ENCODE measurements around the gene ARHGEF4.

Gene ARHGEF4

DNA sequence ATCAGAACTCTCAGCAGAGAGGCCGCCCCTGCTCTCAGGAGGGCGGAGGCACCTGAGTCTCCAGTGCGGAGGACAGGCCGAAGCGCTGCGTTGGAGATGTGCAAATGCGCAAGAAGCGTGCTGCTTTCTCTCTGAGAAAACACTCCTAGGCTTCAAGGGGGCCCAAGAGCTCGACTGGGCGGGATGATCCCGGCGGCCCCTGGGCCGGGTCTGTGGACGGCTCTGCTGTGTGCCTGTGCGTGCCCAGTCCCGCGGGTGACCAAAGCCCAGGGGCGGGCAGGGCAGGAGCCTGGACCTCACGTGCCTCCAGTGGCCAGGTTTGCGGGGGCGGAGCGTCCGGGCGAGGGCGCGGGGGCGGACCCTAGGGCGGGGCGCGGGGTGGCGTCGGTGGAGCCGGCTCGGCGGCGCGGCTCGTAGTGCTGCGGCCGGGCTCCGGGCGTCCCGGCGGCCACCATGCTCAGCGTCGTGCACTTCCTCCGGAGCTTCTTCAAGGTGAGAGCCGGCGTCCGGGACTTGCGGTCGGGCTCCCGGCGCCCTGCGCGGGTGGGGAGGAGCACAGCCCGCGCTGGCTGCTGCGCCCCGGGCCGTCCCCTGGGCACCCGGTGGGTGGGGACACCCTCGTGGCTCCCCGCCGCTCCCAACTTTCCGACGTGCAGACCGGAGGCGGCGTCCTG is at the start of gene ARHGEF4:
ARHGEF4 (plus strand) TSS at position 414 of the 674 bp plus-strand sequence; CDS start at position 454, 40 bp downstream.
- no peak for DNase-seq

GRCh38 chr2:130787841-130788240 is 48.9 kb upstream of the ARHGEF4 start:
- no peak for DNase-seq

- no peak for DNase-seq
Measured at GRCh38 chr2:130790312-130790711, 46.4 kb upstream of the ARHGEF4 start.

DNA sequence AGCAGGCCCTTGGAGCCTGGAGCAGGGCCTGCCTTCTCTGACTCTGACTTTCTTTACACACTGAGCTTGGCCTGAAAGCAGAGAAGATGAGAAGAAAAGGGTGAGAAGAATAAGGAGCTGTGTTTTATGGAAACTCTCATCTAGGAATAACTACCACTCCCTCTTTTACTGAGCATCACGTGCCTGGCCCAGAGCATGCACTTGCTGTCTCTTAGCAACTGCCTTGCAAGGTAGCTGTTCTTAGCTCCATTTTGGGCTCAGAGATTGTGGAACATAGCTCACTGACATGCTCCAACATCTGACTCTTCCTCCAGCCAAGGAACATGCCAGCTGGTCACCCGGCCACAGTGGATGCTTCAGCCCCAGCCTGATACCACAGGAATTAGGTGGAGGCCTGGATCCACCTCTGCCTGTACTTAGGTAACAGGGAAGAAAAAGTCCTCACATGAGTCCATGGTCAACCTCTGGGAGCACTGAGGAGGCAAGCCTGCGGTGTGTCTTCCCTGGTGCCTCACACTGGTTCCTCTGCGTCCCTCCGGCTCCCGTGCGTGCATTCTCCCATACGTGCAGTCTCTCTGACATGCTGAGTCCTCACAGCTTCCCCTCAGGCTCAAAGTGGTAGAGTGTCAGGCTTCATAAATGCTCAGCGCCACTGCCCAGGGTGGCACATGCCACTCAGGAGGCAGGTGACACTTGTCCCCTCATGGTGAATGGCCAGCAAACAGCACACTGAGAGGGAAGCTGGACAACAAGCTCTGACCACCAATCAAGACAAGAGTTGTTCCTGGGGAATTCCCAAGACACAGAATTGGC is 45.7 kb upstream of the ARHGEF4 start:
- DNase-seq: no peak

DNA sequence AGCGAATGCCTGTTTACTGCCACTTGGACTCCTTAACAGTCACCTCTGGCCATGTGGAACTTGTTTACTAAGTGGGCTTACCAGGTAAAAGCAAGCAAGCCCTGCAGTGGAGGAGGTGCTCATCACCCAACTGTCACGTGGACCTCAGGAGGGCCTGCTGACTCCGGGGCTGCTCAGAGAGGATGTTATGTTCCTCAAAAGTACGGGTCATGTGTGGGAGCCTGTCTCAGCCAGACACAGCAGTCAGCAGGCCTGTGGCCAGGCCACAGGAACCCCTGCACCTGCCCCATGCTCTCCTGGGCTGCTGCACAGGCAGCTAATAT is 45.1 kb upstream of the ARHGEF4 start:
- DNase-seq: no peak

GRCh38 chr2:130795431-130795830 is 41.3 kb upstream of the ARHGEF4 start:
- DNase-seq: no peak

DNA sequence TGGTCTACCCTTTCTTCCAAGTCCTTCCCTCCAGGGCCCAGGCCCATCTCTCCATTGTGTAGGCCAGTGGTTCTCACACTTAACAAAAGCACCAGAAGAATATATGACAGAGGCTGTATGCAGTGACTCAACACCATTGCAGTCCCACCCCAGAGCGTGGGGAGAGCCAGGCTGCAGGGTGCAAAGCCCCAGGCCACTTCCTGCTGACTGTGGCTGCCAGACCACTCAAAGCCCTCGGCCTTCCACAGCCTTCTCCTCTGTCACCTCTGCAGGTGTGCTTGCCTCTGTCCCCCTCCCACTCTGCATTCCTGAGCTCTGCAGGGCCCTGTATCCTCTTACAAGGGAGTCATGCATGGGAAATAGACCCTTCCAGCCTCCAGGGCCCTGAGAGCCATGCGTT is 40.4 kb upstream of the ARHGEF4 start:
- no peak for DNase-seq

GRCh38 chr2:130797493-130798435 is 39.0 kb upstream of the ARHGEF4 start:
- peak; percentile 91 for DNase-seq

DNA sequence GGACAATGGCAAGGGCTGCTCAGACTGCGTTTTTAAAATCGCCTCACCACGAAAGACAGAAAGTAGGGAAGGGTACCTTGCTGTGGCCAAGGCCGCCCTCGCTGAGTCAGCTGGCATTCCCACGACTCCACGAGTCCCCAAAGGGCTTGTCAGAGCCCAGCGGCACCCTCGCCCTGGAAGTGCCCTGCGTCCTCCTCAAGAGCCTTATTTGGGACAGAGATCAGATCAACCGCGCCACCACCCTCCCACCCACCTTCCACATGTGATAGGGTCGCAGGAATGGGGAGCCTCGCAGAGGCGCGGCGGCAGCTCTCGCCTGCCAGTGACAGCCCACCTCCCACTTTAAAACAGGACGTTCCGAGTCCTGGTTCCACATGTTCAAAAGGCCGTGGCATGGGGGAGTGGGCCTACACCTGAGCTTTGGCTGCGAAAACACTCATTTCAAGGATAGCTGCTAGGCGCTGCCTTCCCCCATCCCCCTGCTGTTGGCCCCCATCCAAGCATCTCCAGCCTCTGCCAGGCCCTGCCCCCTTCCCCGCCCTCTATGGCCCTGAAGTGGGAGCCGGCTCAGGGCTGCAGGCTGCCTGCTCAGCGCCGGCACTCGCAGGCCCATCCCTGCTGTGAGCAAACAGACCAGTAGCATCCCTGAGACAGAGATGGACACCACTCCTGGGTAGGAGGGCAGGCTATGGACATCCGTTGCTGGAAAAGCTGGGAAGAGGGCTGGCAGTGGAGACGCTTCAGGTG is 38.1 kb upstream of the ARHGEF4 start:
- no peak for DNase-seq

DNA sequence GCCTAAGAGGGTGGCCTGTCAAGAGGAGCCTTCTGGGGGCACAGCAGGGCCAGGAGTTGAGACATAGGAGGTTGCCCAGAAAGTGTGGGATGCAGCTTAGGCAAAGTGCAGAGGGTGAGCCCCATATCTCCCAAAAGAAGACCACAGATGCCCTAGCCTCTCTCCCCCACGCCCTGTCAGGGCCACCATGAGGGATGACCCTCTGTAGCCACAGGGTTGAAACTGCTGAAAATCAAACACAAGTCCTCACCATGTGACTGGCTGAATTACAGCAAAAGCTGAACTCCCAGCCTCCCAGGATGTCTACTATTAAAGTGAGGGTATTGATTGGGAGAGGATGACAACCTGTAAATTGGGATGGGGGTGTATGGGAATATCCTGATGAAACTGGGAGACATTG is 37.4 kb upstream of the ARHGEF4 start:
- no peak for DNase-seq

DNA sequence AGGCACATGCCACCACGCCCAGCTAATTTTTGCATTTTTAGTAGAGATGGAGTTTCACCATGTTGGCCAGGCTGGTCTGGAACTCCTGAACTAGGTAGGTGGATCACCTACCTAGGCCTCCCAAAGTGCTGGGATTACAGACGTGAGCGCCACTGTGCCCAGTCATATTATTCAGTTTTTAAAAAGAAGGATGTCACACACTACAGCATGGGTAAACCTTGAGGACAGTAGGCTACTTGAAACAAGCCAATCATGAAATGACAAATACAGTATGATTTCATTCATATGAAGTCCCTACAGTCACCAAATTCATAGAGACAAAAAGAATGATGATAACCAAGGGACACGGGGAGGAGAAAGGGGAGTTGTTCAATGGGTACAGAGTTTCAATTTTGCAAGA is 31.1 kb upstream of the ARHGEF4 start:
- DNase-seq: no peak

GRCh38 chr2:130806370-130806769 is 30.3 kb upstream of the ARHGEF4 start:
- DNase-seq: no peak

GRCh38 chr2:130807659-130808385 is 28.9 kb upstream of the ARHGEF4 start:
- no peak for DNase-seq

DNA sequence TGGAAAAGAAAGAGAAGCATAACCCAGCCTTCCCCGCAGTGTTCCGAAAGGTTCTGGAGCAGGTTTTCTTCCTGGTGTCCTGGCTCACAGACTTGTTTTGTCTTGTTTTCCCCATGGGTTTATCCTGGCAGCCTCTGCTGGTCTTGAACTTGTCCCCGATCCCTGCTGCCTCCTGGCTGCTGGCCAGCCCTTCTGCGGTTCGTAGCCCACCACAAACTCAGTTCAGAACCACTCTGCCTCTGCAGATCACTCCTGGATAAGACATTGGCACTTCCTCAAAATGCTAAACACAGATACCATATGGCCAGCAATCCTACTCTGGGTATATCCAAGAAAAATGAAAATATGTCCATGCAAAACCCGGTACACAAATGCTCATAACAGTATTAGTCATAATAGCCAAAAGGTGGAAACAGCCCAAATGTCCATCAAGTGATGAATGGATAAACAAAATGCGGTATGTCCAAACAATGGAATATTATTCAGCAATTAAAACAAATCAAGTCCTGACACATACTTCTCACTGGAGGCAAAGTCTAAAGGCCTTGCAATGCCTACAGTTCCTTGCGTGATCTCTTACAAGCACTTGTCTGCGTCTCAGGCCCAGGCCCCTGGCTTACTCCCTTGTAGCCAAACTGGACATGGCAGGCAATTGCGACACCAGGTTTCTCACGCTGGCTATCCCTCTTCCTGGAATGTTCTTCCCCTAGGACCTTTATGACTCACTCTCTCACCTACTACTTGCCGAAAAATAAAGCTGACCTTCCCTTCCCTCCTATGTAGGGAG is 28.0 kb upstream of the ARHGEF4 start:
- DNase-seq: no peak

GRCh38 chr2:130810490-130810889 is 26.2 kb upstream of the ARHGEF4 start:
- no peak for DNase-seq

DNA sequence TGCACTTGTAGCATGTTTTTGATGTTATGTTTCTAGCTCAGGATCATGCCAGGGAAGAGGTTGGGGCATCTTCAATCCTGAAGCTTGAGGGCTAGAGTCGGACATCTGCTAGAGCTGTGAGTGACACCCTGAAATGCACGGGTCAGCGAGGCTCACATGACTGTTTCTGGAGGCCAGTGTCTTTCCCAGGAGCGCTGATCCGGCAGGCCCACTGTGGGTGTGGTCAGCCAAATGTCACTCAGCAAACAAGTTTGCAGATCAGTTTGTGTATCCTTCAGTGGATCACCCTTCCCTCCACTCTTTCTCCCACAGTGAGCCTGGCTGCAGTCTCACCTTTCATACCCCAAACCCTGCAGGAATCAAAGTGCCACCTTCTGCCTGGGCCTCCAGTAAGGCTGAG is 23.0 kb upstream of the ARHGEF4 start:
- DNase-seq: no peak

DNA sequence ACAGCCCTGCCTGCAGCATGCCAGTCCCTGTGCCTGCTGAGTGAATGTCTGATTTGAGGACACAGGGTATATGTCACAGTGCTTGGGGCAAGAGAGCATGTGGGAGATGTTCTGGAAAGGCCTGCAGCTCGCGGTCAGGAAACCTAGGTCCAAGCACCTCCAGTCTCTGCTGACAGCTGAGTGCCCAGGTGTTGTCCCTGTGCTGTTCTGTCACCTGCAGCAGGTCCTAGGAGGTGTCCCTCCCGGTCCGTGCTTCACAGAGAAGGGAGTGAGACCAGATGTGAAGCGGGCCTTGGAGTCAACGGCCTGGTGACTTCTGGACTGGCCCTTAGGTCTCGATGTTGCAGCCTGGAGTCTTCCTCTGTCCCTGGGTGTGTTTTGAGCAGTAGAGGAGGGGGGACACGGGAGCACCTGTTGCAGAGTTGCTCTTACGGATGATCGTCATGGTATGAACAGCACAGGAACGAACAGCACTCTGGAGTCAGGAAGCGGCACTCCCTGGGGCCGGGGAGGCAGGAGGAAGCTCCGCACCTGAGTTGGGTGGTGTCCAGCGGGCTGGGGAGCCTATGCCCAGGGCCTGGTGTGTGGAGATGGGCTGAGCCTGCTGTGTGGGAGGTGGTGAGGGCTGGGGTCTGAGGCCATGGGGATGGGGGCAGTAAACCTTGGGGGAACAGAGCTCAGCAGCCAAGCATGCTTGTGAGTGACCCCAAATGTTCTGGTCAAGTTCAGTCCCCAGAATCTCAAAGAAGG is 21.6 kb upstream of the ARHGEF4 start:
- no peak for DNase-seq

GRCh38 chr2:130818809-130819208 is 17.9 kb upstream of the ARHGEF4 start:
- no peak for DNase-seq

DNA sequence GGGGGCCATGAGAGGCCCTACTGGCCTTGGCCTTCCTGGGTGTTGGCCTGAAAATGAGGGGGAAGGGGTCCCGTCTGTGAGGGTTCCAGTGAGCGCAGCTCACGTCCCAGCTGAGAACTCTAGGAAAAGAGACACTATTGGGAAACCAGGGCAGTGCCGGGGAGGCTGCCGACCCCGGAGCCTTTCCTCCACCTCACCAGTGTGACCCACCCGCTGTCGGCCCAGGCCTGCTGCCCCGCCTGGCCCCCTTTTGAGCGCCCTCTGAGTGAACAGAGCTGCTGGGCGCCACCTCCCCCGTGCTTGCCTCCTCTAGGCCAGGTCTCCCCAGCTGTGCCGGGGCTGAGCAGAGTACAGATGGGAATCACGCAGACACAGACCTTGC is 17.5 kb upstream of the ARHGEF4 start:
- no peak for DNase-seq

GRCh38 chr2:130819608-130820278 is 17.0 kb upstream of the ARHGEF4 start:
- no peak for DNase-seq

All from activated CD4-positive, alpha-beta T cell treated with anti-CD3 and anti-CD28 coated beads, Interleukin-2, amount 50 U/mL, for 1 hour (primary cell).